Epidermal melanocyte (primary cell): ENCODE data around the gene VSTM4.

Experiments used
- DNase-seq: peaks from one replicate; pipeline ENCODE4 v3.0.0; 2011; ENCODE audit warnings: low spot score; ENCODE audit not compliant: insufficient read length

Gene VSTM4

GRCh38 chr10:49009199-49009979, 105.9 kb downstream of the VSTM4 start:
- no peak for DNase-seq

GRCh38 chr10:49008505-49009198, 106.7 kb downstream of the VSTM4 start:
- no peak for DNase-seq

GRCh38 chr10:49008091-49008490, 107.2 kb downstream of the VSTM4 start:
- DNase-seq: no peak

- DNase-seq: no peak
Measured at GRCh38 chr10:49007129-49007528, 108.2 kb downstream of the VSTM4 start.

GRCh38 chr10:49005270-49005669, 110.1 kb downstream of the VSTM4 start:
- no peak for DNase-seq

- no peak for DNase-seq
Measured at GRCh38 chr10:49001870-49002672, 113.3 kb downstream of the VSTM4 start.

- DNase-seq: no peak
Measured at GRCh38 chr10:49001402-49001801, 113.9 kb downstream of the VSTM4 start.

- no peak for DNase-seq
Measured at GRCh38 chr10:49000437-49001398, 114.6 kb downstream of the VSTM4 start.

GRCh38 chr10:48999346-48999745, 116.0 kb downstream of the VSTM4 start:
- no peak for DNase-seq

GRCh38 chr10:48996329-48996728, 119.0 kb downstream of the VSTM4 start:
- no peak for DNase-seq

GRCh38 chr10:48993627-48994026, 121.7 kb downstream of the VSTM4 start:
- DNase-seq: no peak

GRCh38 chr10:48990226-48990625, 125.1 kb downstream of the VSTM4 start:
- DNase-seq: no peak

- no peak for DNase-seq
Measured at GRCh38 chr10:48985621-48986158, 129.6 kb downstream of the VSTM4 start.

GRCh38 chr10:48983648-48984351, 131.5 kb downstream of the VSTM4 start:
- no peak for DNase-seq

- DNase-seq: no peak
Measured at GRCh38 chr10:48982584-48982983, 132.7 kb downstream of the VSTM4 start.

- DNase-seq: no peak
Measured at GRCh38 chr10:48981310-48981907, 133.9 kb downstream of the VSTM4 start.

GRCh38 chr10:48978318-48978717, 137.0 kb downstream of the VSTM4 start:
- DNase-seq: no peak

- no peak for DNase-seq
Measured at GRCh38 chr10:48976196-48976595, 139.1 kb downstream of the VSTM4 start.

GRCh38 chr10:48974510-48975156, 140.7 kb downstream of the VSTM4 start:
- no peak for DNase-seq
